HG03342 (cell line): Measurements from ENCODE around the gene GALR2.

Source experiments
- ATAC-seq: cut with Tn5 transposase; IDR thresholded peaks from one replicate; pipeline ENCODE4 v1.9.1; 2021; ENCODE audit warnings: mild to moderate bottlenecking, moderate library complexity; ENCODE audit not compliant: unreplicated experiment

GALR2 gene

DNA sequence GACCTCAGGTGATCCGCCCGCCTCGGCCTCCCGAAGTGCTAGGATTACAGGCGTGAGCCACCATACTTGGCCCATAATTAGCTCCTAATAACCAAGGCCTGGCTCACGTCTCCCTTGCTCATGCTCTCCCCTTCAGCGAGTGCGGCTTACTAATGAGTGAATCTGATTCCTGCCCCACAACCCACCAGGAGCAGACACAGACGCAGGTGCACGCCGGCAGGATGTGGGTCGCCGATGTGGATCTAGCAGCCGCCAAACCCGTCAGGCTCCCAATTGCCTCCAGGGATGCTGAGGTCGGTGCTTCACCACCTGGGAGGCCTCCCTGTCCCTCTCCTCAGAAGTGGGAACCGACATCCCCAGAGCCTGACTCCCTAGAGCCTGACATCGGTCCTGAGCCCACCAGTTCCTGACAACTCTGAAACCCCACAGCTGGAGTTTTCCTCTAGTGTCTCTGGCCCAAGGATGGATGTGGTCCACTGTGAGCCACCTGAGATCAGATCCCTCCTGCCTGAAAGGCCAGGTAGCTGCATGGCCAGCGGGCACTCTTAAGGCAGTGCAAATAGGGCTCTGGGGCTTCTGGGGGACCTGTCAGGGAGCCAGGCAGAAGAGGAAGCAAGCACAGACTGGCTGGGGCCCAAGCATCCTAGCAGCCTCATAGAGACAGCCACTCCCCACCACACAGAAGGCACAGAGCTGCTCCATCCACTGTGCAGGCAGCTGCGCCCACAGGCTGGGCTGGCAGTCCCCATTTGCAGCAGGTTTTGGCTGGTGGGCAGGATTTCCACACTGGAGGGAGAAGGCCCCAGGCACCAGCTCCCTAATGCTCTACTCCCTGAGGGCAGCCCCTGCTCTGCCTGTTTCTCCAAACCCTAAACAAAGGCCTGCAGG is 18.2 kb downstream of the GALR2 start:
- ATAC-seq = no peak

DNA sequence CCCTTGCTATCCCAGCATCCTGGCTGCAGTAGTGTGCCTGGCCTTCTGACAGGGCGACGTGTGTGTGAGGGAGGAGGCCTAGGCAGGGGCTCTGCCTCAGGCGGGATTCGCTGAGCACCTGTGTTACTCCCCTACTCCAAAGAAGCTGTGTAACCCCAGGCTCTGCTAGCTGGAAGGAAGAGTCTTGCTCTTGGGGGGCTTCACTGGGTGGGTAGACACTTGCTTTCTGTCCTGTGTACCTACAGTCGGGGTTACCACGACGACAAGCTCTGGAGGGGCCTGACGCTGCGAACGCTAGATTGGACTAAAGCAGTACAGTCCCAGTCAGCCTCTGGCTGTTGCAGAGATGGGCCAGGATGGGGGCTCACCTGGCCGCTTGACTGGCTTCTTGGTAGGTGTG is 19.5 kb downstream of the GALR2 start:
- no peak for ATAC-seq

DNA sequence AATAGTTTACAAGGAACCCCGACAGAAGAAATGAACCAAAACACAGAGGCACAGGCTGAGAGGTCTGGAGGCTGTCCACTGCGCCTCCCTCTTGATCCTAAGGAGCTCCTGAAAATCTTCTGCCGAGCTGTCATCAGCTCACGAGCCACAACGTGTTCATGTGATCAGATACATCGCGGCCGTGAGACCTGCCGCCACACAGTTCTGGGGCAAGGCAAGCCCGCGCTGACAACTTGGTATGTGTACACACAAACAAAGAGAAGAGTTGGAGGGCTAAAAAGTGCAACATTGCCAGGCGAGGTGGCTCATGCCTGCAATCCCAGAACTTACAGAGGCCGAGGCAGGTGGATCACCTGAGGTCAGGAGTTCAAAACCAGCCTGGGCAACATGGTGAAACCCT is 21.4 kb downstream of the GALR2 start:
- no peak for ATAC-seq

DNA sequence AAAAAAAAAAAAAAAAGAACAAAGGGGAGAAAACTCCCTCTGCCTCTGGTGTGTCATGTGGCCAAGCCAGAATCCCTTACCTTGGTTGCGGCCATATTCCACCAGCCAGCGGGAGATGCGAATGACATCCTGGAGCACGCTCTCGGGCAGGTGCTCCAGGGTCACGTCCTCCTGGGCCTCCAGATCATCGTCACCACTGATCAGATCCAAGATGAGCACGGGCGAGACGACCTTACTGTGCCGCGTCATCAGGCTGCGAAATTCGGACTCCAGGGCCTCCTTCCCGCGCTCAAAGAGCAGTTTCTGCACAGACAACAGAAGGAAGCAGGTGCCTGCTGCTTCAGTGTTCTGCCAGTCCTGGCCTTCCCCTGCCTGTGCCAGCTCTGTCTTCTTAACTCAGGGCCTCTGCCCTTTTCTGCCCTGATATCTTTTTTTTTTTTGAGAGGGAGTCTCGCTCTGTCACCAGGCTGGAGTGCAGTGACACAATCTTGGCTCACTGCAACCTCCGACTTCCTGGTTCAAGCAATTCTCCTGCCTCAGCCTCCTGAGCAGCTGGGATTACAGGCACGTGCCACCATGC is 23.2 kb downstream of the GALR2 start:
- ATAC-seq = no peak

DNA sequence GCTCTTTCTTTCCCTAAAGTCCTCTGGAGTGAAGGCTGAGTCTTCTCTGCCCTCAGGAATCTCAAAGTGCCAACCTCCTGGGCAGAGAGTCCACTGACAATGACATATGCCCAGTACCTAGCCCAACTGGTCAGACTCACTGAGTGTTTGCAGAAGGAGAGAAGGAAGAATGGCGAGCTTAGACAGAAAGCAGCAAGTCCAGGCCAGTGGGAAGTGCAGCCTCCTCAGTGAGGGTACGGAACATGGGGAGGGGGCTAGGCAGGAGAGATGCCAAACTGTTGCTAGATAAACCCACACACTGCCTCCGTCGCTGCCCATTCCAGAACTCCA is 28.3 kb downstream of the GALR2 start:
- no peak for ATAC-seq

DNA sequence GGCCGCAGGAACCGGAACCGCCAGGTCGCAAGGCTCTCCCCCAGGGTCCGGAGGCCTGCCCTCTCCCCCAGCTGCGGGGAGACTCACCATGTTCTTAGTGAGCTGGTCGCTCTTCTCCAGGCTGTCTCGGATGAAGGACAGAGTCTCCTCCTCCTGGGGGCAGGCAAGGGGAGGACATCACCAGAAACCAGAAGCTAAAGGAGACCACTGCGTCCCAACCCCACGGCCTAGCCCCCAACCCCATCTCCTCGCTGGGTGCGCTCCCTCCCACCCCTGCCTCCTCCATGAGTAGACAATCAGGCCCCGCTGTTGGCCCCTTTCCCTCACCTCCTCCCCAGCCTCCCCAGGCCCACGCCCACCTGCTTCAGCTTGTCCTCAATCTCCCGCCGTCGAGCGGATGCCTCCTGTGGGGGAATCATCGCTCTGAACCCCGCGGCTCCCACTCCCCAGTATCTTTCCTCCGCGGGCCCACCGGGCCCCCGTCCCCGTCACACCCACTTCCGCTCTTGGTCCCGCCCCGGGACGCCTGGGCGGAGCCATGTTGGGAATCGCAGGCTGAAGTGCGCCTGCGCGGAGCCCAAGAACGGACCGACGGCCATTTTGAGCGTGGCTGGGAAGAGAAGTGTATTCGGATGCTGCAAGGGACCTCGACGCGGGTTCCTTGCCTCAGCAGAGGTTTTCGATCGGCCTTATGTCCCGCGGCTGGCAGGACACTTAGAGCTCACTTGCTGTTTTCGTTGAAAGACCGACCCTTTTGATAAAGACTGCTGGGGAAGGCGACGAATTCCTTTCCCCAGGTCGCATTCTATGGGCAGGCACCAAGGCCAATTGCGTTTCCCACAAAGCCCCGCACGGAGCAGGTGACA is 28.9 kb downstream of the GALR2 start, which contains the start of gene EXOC7:
Gene EXOC7 (minus strand): TSS at position 514 of the 866 bp plus-strand sequence. CDS start 95 bp downstream, at position 419.
- peak; percentile 79 for ATAC-seq

DNA sequence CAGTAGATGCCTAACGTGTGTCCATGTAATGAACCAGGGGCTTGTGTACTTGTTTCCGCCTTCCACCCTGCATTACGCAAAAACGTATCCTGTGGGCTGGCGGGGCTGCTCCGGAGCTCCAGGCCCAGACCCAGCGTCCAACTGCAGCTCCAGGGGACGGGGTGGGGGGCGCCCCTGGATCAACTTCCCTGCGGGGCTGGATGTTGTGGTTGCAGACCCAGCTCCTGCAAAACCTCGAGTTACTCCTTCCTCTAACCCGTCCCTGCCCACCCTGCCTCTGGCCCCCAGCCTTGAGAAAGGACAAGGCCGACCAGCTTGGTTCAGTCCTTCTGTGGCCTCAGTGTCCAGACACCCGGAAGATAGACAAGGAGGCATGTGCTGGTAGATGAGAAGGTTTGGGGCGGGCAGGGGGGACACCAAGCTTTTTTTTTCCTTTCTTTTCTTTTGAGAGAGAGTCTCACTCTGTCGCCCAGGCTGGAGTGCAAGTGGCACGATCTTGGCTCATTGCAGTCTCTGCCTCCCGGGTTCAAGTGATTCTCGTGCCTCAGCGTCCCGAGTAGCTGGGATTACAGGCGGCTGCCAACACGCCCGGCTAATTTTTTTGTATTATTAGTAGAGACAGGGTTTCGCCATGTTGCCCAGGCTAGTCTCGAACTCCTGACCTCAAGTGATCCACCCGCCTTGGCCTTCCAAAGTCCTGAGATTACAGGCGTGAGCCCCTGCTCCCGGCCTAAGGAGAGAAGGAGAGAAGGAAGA is 29.7 kb downstream of the GALR2 start:
- ATAC-seq = no peak

DNA sequence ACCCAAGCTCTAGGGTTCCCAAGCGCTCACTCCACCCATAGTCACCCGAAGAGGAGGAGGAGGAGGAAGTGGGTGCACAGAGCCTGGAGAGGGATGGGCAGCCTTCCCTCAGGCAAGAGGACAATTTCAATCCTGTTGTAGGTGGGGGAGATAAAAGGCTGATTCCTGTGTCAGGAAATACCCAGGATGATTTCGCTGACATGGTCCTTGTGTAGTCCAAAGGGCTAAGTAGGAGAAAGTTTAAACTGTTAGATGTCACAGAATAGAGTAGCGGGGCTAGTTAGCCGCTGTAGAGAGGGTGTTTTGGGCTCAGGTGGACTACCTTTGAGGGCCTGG is 30.3 kb downstream of the GALR2 start:
- ATAC-seq = no peak

DNA sequence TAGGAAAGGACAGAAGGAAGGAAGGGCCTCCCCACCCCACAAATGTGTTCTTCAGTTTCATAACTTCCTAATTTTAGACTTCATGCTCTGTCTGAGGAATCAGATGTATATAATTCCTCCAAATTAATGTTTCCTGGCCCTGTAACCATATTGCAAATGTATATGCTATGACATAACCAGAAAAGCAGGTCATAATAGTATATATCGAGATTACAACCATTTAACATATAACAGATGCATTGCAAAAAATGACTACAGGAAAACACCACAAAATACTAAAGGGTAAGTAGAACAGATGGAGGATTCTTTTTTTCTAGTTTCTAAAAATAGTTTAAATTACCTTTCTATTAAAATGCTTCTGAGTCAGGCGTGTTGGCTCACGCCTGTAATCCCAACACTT is 32.1 kb downstream of the GALR2 start:
- ATAC-seq = no peak

DNA sequence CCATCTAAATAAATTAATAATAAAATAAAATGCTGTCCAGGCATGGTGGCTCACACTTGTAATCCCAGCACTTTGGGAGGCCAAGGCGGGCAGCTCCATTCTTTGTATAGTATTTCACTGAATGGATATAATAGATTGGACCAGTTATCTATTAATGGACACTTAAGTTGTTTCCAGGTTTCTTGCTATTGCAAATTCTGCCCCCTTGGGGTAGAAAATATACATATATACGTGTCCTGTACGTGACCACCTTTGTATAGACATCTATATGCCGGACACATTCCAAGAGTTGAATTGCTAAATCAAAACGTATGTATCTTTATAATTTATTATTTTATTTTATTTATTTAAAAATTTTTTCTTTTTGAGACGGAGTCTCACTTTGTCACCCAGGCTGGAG is 32.9 kb downstream of the GALR2 start:
- no peak for ATAC-seq

DNA sequence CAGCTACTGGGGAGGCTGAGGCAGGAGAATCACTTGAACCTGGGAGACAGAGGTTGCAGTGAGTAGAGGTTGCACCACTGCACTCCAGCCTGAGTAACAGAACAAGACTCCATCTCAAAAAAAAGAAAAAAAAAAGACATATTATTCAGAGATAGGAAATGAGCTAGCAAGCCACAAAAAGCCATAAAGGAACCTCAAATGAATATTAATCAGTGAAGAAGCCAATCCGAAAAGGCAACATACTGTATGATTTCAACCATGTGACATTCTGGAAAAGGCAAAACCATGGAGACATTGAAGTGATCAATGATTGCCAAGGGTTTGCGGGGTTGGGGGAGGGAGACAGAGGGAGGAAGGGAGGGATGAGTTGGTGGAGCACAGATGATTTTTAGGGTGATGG is 37.4 kb downstream of the GALR2 start:
- no peak for ATAC-seq

DNA sequence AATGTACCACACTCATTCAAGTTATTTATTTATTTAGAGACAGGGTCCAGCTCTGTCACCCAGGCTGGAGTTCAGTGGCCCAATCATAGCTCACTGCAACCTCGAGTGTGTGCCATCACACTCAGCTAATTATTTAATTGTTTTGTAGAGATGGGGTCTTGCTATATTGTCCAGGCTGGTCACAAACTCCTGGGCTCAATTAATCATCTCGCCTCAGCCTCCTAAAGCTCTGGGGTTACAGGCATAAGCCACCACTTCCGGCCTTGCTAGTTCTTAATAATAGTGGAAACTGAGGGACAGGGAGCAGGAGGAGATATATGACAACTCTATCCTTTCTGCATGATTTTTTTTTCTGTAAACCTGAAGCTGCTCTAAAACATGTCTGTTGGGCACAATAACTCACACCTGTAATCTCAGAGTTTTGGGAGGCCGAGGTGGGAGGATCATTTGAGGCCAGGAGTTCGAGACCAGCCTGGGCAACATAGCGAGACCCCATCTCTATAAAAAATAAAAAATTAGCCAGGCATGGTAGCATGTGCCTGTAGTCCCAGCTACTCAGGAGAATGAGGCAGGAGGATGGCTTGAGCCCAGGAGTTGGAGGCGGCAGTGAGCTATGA is 40.7 kb downstream of the GALR2 start:
- no peak for ATAC-seq

DNA sequence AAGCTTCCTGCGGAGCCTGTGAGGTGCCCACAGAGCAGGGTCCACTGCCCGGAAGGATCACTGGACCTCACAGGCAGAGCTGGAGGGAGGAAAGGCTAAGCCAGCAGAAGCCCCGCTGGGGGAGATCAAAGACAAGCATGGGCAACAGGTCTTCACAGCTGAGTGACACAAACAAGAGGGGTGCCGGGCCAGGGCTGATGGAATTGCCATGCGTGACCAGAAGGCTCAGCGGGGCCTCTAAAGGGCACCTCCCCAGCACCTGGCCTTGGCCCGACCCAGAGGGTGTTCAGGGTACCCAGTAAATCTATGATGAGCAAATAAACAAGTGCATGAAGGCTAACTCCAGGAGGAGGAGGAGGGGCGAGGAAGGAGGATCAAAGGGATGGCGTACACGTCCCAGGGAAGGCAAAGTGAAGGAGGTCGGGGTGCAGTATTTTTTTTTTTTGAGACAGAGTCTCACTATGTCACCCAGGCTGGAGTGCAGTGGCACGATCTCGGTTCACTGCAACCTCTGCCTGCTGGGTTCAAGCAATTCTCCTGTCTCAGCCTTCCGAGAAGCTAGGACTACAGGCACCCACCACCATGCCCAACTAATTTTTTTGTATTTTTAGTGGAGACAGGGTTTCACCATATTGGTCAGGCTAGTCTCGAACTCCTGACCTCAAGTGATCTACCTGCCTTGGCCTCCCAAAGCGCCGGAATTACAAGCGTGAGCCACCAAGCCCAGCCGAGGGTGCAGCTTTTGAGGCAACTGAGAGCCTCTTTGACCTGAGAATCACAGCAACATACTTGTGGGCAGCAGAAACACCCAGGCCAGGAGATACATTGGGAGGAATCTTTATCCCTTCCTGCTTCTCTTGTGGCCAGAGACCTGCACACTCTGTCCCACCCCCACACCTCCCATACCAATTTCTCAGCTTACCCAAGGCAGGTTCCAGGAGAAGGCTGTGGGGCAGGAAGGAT is 45.1 kb downstream of the GALR2 start:
- ATAC-seq = no peak

DNA sequence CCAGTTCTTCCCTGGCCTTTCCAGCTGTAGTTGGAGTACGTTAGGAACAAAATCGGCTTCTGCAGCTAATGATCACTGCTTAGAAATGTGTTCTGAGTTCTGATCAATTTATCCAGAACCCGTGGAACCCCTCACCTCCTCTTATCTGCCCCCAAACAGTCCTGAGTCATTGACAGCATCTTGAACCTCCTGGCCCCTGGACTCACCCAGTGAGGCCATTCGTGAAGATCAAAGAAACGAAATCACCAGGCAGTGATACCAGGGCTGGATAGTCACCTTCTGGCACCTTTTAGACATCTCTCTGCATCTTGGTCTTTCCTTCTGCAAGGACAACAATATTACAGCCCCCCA is 46.1 kb downstream of the GALR2 start:
- ATAC-seq = no peak

DNA sequence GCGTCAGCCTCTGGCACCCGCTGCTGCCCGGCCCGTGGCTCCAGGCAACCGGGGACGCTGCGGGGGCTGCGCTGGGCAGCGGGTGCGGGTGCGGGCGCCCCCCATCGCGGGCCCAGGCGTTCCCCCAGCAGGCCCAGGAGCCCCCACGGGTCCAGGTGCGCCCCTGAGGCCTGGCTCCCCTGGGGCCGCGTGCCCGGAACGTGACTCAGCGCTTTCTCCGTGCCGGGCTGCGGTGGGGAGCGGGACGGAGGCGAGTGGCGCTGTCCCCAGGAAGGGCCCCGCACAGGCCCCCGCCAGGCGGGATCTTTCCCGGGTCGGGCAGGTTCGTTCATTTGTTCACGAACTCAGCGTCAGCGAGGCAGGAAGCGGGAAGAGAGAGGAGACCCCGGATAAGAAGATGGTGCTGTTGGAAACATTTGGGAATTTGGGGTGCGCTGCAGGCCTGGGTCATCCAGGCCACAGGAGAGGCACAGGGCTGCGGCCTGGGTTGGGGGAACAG is 47.4 kb downstream of the GALR2 start:
- ATAC-seq = peak; percentile 19

DNA sequence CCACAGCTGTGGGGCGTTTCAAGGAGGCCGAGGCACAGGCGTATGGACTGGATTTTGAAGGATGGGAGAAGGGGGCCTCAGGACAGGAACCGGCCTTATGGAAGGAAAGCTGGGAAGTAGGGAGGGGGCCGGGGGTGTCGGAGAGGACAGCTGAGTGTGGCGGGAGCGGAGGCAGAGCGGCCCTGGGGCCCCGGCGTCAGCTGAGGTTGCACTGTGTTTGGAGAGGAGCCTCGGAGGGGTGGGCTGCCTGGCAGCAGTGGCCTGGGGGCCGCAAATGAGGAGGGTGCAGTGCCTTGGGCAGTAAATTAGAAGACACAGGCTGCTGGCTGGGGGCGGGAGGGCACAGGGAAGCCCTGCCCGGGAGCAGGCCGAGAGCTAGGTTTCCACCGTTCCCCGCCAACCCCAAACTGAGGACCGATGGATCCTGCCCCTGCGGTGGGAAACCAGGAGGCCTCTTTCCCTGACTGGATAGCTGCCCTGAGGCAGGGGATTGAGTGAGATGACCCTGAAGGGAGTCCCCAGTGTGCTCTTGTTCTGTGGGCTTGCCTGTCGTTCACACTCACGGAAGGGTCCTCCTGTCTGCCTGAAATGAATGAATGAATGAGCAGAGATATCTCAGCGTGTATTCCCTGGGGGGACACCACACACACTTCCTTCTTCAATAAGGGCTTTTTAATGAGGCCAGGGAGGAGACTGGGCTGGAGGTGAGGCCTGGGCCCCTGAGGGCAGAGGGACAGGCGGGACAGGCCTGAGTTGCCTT is 48.0 kb downstream of the GALR2 start:
- ATAC-seq = no peak

DNA sequence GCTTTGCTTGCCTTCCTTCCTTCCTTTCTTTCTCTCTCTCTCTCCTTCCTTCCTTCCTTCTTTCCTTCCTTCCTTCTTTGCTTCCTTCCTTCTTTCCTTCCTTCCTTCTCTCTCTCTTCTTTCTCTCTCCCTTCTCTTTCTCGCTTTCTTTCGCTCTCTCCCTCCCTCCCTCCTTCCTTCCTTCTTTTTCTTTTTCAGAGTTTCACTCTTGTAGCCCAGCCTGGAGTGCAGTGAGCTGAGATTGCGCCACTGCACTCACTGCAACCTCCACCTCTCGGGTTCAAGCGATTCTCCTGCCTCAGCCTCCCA is 48.6 kb downstream of the GALR2 start:
- no peak for ATAC-seq

DNA sequence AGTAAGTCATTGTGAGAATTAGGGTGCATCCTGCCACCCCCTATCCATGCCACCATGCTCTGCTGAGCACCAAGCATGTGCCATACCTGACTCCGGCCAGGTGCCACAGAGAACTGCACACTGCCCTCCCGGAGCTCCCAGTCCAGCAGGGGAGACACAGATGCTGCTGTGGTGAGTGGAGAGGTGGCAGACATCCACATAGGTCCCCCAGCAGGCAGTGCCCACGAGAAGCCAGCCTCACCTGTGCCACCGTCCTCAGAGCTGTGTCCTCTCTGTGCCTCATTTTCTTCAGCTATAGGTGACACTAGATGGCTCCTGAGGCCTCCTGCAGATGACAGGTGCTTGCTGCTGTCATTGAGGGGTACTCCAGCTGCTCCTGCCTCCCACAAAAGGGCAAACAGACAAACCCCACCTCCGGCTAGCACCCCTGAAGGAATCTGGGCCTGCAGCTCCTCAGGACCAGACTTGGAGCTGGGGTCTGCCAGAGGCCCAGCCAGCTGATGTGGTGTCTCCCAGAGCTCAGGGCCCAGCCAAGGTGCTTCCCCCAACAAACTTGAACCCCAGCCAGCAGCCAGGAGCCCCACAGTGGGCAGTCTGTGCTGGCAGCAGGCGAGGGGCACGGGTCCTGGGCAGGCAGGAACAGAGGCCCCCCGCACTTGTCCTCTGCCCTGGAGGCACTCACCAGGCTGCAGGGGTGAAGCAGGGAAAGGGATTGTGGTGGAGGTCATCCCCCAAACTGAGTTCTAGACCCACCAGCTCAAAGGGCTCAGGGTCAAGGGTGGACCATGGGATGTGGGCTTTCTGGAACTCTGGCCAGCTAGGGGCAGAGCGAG is 49.4 kb downstream of the GALR2 start:
- no peak for ATAC-seq
